ENCODE measurements around the gene GOLIM4.

GOLIM4 gene

DNA sequence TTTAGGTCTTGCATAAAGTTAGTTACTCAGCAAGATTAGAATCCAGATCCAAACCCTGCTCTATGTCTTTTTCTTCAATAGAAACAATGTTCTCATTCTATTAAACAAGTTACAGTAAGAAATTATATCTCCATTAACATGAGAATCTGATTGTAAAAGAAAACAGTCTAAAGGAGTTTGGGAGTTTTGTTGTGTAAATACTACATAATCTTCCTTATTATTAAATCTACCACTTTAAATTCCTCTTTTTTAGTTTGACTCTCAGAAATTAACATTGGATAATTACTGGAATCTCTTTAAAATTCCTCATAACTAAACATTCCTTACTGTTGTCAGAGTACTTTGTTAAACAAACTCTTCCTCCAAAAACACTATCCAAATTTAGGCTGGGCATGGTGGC, 1.7 kb upstream of the GOLIM4 start:
- TF ChIP-seq, protein P1, sequence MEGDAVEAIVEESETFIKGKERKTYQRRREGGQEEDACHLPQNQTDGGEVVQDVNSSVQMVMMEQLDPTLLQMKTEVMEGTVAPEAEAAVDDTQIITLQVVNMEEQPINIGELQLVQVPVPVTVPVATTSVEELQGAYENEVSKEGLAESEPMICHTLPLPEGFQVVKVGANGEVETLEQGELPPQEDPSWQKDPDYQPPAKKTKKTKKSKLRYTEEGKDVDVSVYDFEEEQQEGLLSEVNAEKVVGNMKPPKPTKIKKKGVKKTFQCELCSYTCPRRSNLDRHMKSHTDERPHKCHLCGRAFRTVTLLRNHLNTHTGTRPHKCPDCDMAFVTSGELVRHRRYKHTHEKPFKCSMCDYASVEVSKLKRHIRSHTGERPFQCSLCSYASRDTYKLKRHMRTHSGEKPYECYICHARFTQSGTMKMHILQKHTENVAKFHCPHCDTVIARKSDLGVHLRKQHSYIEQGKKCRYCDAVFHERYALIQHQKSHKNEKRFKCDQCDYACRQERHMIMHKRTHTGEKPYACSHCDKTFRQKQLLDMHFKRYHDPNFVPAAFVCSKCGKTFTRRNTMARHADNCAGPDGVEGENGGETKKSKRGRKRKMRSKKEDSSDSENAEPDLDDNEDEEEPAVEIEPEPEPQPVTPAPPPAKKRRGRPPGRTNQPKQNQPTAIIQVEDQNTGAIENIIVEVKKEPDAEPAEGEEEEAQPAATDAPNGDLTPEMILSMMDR (IDR thresholded peaks at IDR 0.05; ENCODE audit: insufficient read depth, low read depth, low read length, missing control alignments) = no peak
- no peak for DNase-seq (ENCODE audit: low read depth)
- no peak overlapping the region for H3K4me3 ChIP-seq (ENCODE audit: low read length)

DNA sequence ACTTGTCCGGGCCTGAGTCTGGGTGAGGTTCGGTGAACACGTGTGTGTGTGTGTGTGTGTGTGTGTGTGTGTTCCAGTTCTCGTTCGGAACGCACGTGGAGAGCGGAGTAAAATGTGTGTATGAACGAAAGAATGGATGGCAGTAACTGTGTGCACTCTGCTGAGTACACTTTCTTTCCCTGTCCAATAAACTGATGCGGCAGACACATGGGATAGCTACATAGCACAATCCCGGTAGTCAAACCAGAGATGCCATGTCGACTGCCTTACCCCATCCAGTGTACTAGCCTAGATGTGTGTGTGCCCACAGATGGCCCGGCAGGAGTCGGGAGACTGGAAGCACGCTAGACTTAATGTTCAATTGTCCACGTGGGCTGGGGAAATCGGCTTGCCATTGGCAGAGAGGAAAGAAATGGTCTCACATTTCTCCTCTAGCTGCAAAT, 507 bp upstream of the GOLIM4 start:
- TF ChIP-seq, protein P1 (IDR thresholded peaks at IDR 0.05; ENCODE audit: insufficient read depth, low read depth, low read length, missing control alignments) = no peak
- peak; percentile 91 for DNase-seq (ENCODE audit: low read depth)
- H3K4me3 ChIP-seq (ENCODE audit: low read length) = peak overlapping the region; percentile 79

DNA sequence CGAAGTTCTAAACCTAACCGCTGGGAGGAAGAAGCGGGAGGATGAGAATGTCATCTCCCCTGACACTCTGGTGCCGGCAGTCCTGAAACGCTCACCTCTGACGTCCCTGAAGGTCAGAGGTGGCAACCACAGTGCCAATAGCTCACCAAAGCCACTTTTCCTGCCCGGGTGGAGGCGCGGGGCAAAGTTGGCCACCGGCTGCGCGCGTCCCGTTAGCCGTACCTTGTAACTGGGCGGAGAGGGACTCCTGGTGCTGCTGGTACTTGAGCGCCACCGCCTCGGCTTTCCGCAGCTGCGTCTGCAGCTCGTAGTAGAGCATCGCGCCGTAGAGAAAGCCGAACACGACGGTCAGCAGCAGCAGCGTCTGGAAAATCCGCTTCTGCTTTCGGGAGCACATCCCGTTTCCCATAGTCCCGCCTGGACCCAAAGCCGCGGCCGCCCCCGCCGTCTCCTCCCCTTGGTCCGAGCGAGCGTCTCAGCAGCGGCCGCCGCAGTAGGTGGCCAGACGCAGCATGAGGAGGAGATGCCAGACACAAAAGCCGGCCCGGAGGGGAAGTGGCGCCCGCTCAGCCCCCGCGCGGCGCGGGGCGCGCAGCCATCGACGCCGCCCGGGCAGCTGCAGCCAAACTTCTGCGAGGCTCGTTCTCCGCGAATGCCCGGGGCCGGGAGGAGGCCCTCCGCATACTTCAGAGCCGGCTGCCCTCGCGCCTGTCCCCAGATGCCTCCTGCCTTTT, 680 bp downstream of the GOLIM4 start:
- H3K4me3 ChIP-seq (ENCODE audit: low read length) = peak overlapping the region; percentile 79
- TF ChIP-seq, protein P1 (IDR thresholded peaks at IDR 0.05; ENCODE audit: insufficient read depth, low read depth, low read length, missing control alignments) = peak; percentile 47
- DNase-seq (ENCODE audit: low read depth) = peak; percentile 68

DNA sequence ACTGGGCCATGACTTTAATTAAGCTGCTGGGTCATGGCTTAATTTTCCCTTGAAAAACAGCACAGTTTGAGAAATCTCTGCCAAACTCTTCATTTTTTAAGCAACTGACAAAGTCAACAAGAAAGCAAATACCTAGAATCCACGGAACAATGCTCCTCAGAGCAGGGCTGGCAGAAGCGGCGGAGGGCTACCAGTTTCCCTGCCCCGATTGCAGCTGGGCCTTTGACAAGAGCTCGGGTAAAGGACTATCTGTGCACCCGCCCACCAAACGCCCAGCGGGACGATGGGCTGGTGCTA, 1.2 kb downstream of the GOLIM4 start:
- TF ChIP-seq, protein P1 (IDR thresholded peaks at IDR 0.05; ENCODE audit: insufficient read depth, low read depth, low read length, missing control alignments) = no peak
- DNase-seq (ENCODE audit: low read depth) = no peak
- peak overlapping the region; percentile 79 for H3K4me3 ChIP-seq (ENCODE audit: low read length)

DNA sequence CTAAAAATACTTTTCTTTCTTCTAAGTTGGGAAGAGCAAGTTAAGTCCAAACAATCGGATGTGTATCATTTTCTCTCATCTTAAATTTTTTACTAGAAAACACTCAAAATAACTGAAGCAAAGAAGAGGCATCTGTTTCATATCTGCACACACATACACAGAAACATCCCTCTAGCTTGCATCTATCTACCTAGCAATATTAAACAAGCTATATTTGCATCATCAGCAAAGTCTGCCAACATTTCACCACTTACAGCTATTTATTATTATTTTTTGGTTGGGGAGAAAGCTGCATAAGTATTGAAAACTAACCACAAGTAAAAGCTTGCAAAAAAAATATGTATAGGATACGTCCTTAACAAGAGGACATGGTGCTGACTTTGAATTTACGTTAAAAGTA, 1.9 kb downstream of the GOLIM4 start:
- no peak for DNase-seq (ENCODE audit: low read depth)
- TF ChIP-seq, protein P1 (IDR thresholded peaks at IDR 0.05; ENCODE audit: insufficient read depth, low read depth, low read length, missing control alignments) = no peak
- peak overlapping the region; percentile 79 for H3K4me3 ChIP-seq (ENCODE audit: low read length)

DNA sequence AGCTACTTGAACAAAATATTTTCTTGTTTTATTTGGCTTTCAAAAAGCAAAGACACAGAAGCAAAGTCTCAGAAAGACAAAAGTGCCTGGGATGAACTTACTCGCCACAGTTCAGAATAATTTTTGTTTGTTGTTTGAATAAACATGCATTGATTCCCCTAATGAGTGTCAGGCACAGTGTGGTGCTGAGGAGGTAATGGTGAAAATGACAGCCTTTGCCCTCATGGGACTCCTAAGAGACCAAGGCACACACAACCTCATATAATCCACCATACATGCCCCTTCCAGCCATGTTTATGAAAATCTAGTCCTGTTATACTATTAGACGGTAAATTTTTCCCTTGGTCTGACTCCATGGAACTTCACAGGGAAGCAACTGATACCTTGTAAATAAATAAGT, 2.5 kb downstream of the GOLIM4 start:
- peak overlapping the region; percentile 79 for H3K4me3 ChIP-seq (ENCODE audit: low read length)
- TF ChIP-seq, protein P1 (IDR thresholded peaks at IDR 0.05; ENCODE audit: insufficient read depth, low read depth, low read length, missing control alignments) = no peak
- DNase-seq (ENCODE audit: low read depth) = no peak

DNA sequence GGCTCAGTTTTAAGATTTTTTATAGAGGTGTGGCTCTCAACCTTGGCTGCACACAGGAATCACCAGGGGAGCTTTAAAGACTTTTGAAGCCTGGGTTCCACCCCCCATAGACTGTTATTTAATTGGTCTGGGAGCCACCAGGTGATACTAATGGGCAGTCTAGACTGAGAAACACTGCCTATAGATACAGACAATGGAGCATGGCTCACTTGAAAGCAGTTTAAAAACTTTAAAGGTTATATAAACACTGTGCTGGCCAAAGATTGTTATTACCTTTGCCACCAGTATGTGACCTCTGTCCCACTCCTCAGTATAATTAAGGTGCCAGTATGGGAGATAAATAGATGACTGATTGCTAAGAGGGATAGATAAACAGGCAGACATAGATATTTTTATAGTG, 3.8 kb downstream of the GOLIM4 start:
- H3K4me3 ChIP-seq (ENCODE audit: low read length) = no peak overlapping the region
- TF ChIP-seq, protein P1 (IDR thresholded peaks at IDR 0.05; ENCODE audit: insufficient read depth, low read depth, low read length, missing control alignments) = no peak
- DNase-seq (ENCODE audit: low read depth) = no peak

All from epithelial cell of esophagus (primary cell).